HG02588 (cell line): ENCODE measurements around the gene GLOD5.
"Not testable (repeated sequence)": the region's sequence is repeated elsewhere in the genome, so short reads cannot be mapped to it uniquely, and the experiment has no call there.

Experiments
- ATAC-seq: cut with Tn5 transposase; IDR thresholded peaks from one replicate; pipeline ENCODE4 v1.9.1; 2021; ENCODE audit warnings: mild to moderate bottlenecking, moderate library complexity; ENCODE audit not compliant: unreplicated experiment

GLOD5 gene

DNA sequence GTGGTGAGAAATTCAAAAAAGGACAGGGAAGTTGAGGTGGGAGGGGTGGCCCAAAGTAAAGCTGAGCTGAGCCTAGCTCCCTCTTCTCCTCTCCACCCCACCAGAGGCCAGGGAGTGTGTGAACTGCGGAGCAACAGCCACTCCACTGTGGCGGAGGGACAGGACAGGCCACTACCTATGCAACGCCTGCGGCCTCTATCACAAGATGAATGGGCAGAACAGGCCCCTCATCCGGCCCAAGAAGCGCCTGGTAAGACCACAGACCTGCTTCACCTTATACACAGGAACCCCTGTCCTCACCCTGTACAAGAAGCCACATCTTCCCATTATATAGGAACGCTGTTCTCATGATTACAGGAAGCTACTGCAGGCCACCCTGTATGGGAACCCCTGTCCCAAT, 30.7 kb downstream of the GLOD5 start:
- ATAC-seq, result no peak

- no peak for ATAC-seq
Measured at GRCh38 chrX:48793935-48794334, 32.4 kb downstream of the GLOD5 start.

DNA sequence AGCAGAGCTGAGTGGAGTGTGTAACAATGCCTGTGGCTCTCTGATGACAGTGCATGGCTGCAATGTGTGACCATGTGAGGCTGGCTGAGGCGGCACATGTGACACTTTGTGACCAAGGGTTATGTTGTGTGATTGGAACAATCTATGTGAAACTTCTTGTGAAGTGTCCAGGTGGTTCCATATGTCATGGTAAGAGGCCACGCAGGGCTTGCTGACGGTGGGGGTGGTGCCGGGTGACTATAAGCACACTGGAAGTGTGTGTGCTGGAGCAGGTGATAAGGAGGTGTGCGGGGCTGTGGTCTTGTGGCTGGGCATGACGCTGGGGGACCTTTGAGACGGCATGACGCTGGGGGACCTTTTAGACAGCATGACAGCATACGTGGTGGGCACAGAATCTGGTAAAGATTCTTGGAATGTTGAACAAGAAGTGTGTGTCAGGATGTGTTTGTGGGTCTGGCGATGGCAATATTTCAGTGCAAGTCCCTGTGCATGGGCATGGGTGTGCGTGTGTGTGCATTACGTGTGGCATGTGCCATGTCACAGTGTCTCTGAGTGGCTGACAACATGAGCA, 32.9 kb downstream of the GLOD5 start:
- ATAC-seq, result no peak

DNA sequence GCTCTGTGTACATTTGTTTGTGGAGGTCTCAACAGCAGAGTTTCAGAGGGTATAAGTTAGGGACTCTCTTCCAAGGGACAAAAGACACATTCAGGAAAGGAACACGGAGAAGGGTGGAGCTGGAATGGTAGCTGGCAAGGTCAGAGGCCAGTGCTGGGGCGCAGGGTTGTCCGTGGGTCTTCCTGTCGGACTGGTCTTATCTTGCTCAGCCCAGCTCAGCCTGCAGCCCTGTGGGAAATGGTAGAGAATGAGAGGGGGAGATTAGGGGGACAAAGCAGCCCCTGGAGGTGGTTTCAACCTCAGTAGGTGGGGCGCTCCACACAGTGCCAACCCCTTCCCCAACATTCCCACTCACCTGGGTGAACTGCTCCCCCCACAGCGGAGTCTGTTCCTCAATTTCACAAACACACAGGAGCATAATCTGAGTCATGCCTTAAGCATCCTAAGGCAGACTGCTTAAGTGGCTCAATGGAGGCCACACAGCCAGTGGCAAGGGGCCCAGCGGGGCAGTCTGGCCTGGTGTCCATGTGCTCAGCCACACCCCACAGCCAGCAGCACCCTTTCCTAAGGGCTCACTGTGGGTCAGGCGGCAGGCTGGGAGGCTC, 33.5 kb downstream of the GLOD5 start:
- ATAC-seq, result no peak

DNA sequence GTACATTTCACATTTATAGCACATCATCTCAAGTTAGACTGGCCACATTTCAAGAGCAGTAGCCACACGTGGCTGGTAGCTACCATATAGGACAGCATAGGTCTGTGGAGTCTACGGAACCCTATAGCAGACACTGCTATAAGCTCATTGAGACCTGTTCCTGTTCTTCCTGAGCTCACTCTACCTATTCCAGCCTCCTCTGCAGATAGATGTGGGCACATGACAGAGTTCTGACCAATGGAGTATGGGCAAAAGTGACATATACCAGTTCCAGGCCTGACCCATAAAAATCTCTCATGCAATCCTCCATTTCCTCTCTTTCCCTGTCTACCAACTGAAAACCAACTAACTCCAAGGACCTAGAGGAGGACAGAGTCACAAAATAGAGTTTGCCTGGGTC, 36.8 kb downstream of the GLOD5 start:
- no peak for ATAC-seq

DNA sequence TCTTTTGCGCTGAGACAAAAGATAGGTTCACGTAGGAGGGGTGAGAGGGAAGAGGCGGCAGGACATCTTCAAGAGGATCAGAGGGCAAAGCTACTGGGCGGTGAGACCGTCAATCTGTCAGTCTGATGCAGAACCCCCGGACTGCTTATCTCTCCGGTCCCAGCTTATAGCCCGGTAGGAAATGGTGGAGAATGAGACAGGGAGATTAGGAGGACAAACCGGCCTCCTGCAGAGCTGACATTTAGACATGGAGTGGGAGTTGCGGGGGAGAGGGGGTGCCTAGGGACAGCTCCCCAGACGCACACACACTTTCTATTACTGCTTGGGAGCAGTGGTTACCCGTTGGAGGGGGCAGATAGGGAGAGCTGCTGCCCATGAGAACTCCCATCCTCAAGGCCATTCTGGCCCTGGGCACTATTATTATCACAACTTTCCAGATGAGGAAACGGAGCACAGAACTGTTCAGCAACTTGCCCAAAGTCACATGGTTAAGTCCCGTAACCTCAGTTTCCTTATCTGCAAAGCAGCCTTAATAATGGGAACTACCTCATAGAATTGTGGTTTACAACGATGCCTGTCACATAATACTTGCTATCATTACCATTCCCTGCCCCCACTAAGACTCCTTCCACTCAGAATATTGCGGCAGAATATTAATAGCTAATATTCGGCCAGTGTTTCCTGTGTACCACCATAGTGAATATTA, 39.2 kb downstream of the GLOD5 start:
- no peak for ATAC-seq

DNA sequence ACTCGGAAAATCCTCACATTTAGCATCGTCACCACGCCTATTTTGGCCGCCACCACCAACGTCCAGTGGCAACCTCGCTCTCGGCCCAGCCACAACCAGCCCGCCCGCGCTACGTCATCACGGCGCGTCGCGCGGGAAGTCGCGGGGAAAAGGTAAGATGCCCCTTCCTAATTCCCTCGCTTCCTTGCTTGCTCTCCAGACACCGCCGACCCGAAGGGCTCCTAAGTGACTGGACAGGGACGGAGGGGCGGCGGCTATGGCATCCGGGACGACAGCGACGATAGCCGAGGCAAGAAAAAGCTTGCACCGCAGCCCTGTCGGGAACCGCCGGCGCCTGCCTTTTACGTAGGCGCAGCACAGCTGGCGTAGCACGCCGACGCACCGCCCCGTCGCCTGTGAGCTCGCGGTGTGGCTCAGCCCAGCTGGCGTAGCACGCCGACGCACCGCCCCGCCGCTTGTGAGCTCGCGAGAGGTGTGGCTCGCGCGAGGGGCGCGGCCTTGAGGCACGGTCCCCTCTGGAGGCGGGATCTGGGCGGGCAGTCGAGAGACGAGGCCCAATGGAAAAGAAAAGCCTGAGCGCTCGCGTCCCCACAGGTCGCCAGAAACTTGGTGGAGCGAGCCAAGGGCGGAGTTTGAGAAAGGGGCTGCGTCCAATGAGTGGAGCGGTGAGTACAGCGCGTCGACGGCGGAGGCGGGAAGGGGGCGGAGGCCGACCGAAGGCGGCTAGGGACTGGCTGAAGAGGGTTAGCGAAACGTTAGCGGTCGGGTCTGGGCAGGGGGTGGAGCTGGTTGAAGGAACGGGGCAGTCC, 39.9 kb downstream of the GLOD5 start, which contains the start of gene HDAC6:
TSS of gene HDAC6 (plus strand) at position 788 of the 809 bp plus-strand sequence. CDS start 626 bp downstream, outside the sequence.
- peak; percentile 80 for ATAC-seq

DNA sequence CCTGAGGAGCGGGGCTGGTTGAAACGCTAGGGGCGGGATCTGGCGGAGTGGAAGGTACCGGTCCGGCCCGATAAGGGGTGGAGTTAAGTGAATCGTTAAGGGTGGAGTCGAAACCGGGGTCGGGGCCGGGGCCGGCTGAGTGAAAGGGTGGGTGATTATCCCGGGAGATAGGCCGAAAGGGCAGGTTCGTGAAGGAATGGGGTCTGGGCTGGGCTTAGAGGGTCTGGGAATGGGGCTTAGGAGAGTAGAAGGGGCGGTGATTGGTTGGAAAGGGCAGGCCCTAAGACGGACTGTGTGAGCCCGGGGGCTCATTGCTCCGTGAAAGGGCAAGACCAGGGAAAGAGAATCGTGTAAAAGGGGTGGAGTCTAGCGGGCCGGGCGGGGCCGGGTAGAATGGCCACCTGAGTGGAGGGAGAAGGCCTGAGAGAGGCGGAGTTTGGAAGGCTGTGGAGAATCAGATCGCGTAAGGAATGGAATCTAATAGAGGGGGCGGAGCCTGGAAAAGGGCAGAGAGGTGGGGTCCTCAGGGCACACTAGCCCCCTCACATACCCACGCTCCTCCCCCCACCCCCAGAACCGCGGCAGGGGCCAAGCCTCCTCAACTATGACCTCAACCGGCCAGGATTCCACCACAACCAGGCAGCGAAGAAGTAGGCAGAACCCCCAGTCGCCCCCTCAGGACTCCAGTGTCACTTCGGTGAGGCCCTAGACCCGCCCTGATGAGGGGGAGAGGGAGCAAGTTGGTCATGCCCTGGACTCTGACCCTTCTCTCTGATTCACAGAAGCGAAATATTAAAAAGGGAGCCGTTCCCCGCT, 40.8 kb downstream of the GLOD5 start:
- peak; percentile 34 for ATAC-seq

GRCh38 chrX:48802905-48803200, 41.3 kb downstream of the GLOD5 start:
- ATAC-seq, result no peak

DNA sequence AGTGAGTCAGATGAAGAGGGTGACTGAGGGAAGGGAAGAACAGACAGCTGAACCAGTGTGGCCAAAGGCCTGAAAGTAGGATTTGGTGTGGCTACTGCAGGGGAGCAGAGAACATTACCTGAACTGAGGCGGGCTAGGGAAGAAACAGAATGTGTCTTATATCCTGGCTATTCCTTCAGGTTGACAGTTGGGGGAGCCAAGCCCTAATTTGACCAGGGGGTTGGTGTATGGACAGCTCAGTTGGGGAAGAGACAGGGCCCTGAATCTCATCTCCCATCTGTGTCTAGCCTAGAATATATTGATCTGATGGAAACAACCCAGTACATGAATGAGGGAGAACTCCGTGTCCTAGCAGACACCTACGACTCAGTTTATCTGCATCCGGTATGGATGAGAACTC, 44.5 kb downstream of the GLOD5 start:
- ATAC-seq, result no peak

GRCh38 chrX:48813644-48814043, 52.1 kb downstream of the GLOD5 start:
- no peak for ATAC-seq

DNA sequence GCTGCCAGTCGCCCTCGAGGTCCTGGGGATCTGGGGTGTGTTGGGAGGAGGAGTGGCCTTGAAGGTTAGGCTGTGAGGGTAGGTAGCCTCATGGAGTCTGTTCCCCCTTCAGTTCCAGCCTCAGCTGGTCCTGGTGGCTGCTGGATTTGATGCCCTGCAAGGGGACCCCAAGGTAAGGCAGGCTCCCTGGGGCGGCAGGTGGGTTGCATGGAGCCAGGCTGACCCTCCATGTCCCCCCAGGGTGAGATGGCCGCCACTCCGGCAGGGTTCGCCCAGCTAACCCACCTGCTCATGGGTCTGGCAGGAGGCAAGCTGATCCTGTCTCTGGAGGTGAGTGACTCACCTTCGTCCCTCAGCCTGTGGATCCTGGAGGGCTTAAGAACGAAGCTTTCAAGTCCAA, 53.2 kb downstream of the GLOD5 start:
- no peak for ATAC-seq

GRCh38 chrX:48815266-48815665, 53.7 kb downstream of the GLOD5 start:
- ATAC-seq, result no peak

GRCh38 chrX:48816014-48816810, 54.7 kb downstream of the GLOD5 start:
- no peak for ATAC-seq

GRCh38 chrX:48818098-48818497, 56.6 kb downstream of the GLOD5 start:
- ATAC-seq, result no peak

- ATAC-seq, result no peak
Measured at GRCh38 chrX:48818866-48819265, 57.3 kb downstream of the GLOD5 start.

DNA sequence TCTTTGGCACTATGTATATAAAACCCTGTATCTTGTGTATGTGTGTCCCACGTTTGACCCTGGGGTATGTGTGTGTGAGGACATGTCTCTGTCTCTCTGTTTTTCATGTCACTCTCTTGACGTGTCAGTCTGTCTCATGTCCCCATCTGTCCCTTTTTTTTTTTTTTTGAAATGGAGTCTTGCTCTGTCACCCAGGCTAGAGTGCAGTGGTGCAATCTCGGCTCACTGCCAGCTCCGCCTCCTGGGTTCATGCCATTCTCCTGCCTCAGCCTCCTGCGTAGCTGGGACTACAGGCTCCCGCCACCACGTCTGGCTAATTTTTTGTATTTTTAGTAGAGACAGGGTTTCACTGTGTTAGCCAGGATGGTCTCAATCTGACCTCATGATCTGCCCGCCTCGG, 57.8 kb downstream of the GLOD5 start:
- not testable (repeated sequence) for ATAC-seq

- ATAC-seq, result no peak
Measured at GRCh38 chrX:48823053-48823452, 61.5 kb downstream of the GLOD5 start.
